HK-2 (cell line): ENCODE data around the gene MSLN.
"Not testable (repeated sequence)": the region's sequence is repeated elsewhere in the genome, so short reads cannot be mapped to it uniquely, and the experiment has no call there.

Experiments used
- DNase-seq: peaks from one replicate; pipeline ENCODE4 v3.0.0-alpha.2; 2018; ENCODE audit not compliant: unreplicated experiment

Gene MSLN

DNA sequence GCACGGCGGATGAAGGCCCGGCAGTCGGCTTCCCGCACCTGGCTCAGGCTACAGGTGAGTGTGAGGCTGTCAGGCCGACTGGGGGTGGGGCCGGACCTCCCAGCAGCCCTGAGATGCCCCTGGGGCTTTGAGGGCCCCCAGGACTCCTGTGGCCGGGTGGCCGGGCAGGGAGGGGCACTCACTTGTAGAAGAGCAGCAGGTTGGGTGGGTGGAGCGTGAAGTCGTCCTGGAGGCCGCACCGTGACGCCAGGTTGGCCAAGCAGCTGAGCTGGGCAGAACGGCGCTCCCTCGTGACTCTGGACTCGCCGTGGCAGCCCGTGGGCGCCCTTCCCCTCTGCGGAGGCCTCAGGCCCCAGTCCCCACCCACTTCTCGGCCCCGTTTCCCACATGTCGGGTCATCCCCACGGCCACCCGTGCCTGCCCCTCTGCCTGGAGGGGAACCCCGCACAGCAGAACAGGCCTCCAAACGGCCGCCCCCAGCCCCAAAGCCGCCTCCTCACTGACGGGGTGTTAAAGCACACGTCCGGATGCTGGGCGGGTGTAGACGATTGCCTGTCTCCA is 14.8 kb downstream of the MSLN start:
- no peak for DNase-seq

DNA sequence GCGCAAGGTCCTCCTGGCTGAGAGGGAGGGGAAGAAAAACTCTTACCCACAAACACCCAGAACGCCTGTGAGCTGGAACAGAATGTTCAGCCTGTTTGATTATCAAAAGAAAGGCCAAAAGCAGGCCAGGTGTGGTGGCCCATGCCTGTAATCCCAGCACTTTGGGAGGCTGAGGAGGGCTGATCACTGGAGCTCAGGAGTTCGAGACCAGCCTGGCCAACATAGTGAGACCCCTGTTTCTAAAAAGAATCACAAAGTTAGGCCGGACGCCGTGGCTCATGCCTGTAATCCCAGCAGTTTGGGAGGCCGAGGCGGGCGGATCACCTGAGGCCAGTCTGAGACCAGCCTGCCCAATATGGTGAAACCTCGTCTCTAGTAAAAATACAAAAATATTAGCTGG is 15.8 kb downstream of the MSLN start:
- DNase-seq = not testable (repeated sequence)

DNA sequence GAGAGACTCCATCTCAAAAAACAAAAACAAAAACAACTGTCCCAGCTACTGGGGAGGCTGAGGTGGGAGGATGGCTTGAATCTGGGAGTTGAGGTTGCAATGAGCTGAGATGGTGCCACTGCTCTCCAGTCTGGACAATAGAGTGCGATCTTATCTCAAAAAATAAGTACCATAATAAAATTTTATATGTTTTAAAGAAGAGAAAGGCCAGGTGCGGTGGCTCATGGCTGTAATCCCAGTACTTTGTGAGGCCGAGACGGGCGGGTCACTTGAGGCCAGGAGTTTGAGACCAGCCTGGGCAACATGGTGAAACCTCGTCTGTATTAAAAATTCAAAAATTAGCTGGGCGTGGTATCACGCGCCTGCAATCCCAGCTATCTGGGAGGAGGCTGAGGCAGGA is 16.3 kb downstream of the MSLN start:
- no peak for DNase-seq

DNA sequence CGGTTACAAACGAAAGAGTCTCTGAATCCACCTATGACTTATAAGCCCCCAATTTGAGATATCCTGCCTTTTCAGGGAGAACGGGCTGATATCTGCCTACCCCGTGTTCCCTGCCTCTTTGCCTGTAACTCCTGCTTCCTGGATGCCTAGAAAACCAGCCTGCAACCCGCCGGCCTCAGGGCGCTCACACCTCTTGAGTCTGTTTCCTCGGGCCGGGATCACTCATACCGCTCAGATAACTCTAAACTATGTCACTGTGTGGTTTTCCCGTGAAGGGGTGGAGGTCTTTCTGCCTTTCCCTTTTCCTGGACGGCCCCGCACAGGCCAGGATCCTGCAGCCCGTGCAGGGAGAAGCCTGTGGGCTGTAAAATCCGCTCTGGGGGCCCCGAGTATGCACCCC is 17.3 kb downstream of the MSLN start:
- DNase-seq = peak; percentile 61

DNA sequence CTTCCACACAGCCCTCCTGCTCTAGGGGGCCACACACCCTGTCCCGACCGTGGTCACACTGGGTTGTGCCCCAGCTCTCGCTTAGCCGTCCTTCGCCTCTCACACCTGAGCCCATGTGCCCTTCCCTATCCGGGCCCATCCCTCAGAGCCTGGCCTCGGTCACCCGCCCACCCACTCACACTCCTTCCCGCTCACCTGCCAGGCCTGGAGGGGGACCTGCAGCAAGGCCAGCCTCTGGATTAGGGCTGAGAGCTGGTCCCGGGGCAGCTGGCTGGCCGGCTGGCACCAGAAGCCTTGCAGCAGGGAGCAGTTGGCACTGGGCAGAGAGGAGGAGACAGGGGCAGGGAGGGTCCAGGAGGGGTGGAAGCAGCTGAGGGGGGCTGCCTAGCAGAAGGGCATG is 17.9 kb downstream of the MSLN start:
- DNase-seq = no peak

DNA sequence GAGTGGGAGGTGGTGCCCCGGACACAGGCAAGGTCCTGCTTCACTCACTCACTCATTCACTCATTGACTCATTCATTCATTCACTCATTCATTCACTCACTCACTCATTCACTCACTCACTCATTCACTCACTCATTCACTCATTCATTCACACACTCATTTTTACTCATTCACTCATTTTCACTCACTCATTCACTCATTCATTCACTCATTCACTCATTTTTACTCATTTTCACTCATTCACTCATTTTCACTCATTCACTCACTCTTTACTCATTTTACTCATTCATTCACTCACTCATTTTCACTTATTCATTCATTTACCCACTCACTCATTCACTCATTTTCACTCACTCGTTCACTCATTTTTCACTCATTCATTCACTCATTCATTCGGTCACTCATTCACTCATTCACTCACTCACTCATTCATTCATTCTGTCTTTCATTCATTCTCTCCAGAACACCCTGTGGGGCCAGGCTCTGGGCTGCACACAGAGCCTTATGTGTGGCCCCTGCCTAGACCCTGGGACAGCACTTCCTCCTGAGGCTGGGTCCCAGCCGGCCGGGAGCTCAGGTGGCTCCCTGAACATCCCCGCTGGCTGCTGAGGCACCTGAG is 18.5 kb downstream of the MSLN start:
- no peak for DNase-seq

DNA sequence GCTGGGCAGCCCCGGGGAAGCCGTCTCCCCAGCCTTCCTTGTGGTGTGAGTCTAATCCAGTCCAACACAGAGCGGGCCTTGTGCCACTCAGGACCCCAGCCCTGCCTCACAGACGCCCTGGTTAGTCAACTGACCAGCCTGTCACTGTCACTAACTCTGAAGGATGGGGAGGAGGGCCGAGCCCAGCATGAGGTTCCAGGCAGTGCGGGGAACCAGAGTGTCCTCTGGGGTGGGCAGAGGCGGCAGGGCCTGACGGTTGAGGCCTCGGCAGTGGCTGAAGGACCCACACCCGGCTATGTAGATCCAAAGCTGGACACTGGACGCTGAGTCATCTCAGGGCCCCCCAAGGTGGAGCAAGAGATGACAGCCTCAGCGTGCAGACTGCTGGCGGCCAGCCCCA is 19.0 kb downstream of the MSLN start:
- no peak for DNase-seq

DNA sequence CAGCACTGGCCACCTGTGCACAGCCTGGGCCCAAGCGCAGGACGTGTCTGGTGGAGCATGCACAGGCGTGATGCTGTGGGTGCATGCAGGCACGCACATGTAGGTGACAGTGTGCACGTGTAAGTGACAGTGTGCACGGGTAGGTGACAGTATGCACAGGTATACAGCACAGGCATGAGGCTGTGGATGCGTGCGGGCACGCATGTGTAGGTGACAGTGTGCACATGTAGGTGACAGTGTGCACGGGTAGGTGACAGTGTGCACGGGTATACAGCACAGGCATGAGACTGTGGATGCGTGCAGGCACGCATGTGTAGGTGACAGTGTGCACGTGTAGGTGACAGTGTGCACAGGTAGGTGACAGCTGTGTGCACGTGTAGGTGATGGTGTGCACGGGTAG is 19.8 kb downstream of the MSLN start:
- no peak for DNase-seq

DNA sequence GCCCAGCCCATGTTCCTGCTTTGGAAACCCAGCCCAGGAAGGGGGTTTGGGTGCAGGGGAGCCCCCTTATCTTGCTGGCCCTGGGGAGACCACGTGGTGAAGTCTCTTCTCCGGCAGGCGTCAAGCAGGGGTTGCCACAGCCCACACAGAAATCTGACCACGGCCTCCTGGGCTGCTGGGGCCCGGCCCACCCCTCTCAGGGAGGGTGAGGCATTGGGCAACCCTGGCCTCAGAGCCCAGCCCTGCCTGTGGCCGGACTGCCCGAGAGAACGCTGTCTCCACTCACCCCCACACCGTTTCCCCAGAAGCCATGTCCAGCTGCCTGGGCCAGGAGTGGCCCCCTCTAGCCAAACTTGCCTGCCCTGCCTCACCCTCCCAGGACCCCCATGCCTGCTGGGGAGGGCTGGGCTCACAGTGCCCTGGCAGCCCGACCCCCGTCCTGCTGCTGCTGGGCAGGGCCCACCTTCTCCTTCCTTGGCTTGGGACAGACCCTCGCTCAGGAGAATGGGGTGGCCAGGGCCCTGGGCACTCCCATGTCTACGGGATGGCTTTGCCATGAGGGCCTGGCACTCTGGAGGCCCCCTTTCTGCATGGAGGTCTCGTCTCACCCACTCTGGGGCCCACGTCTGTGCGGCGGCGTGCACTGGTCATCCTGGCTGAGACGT is 20.9 kb downstream of the MSLN start:
- DNase-seq = no peak

DNA sequence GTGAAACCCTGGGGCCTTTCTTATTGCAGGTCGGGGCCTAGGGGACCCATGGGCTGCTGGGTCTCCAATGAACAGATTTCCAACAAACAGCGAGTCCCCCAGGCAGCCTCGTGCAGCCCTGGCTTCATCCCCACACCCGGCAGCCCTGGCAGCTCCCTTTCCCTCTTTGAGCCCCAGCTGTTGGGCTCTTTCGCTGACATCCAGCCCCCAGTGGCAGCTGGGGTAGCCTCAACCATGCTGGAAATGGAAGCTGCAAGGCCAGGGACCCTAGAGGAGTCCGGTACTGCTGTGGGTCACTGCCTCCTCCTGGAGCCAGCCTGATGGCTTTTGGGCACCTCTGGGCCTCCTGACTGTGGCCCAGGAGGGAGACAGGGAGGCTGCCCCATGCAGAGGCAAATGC is 21.7 kb downstream of the MSLN start:
- no peak for DNase-seq

DNA sequence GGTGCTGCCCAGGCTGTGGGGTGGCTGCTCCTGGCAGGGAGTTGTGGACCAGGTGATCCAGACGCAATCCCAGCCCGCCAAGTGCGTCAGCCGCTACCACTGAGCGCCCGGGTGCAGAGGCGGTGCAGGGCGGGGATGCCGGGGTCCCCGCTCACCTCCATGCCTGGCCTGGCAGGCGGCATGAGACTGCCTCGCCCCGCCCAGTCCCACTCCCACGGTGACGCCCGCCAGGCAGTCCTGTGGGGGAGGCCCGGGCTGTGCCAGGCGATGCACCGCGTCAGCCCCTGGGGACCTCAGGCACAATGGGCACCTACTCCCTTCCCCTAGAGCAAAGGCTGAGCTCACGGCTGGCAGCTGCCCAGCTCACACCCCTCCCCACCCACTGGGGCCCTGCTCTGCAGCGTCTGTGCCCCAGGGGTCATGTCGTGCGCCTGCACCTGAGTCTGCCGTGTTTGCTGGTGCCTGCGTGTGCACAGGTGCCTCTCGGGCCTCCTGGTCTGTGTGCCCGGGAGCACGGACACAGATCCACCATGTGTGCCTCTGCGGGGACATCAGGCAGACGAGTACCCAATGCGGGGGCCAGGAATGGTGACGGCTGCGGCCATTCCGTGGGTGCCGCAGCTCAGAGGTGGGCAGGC is 22.4 kb downstream of the MSLN start:
- no peak for DNase-seq

DNA sequence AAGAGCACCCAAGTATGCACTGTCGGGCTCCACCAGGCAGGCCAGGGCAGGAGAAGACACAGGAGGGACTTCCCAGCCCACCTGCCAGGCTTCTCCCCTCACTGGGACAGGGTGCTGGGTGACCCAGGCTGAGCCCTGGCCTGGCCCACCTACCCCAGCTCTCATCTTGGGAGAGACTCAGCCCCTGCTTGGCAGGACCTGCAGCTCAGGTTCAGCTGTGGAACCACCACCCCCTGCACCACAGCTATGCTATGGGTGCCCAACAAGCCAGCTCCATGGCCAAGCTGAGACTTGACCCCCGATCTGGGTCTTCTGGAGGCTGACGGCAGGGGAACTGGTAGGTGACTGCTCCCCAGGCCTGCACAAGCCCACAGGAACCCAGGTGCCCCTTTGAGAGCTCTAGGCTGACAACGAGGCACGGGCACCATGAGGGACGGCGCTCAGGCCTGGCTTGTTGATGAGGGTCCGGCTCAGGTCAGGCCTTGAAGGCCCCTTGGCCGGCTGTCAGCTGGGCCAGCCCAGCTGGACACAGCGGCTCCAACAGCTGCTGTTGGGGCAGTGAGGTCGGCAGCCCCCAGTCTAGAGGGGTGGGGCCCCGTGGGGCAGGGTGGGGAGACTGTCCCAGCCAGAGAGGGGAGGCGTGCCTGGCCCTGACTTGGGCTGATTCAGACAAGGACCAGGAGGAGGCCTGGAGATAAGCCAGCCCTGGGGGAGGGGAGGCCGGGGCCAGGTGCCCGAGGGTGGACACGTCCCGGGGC is 23.0 kb downstream of the MSLN start:
- no peak for DNase-seq

DNA sequence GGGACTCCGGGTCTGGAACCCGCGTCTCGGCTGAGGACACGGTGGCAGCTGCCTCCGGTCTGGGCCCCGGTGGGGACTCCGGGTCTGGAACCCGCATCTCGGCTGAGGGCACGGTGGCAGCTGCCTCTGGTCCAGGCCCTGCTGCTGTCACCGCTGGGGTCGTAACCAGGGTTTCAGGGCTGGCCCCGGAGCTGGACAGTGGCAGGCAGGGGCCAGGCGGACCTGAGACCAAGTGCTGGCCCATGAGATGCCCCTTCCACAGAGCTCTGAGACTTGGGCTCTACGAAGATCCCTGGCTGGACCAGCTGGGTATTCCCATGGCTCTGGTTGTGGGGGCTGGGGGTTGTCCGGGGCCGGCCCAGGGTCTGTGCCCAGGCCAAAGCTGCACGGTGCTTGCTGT is 23.9 kb downstream of the MSLN start:
- DNase-seq = no peak

DNA sequence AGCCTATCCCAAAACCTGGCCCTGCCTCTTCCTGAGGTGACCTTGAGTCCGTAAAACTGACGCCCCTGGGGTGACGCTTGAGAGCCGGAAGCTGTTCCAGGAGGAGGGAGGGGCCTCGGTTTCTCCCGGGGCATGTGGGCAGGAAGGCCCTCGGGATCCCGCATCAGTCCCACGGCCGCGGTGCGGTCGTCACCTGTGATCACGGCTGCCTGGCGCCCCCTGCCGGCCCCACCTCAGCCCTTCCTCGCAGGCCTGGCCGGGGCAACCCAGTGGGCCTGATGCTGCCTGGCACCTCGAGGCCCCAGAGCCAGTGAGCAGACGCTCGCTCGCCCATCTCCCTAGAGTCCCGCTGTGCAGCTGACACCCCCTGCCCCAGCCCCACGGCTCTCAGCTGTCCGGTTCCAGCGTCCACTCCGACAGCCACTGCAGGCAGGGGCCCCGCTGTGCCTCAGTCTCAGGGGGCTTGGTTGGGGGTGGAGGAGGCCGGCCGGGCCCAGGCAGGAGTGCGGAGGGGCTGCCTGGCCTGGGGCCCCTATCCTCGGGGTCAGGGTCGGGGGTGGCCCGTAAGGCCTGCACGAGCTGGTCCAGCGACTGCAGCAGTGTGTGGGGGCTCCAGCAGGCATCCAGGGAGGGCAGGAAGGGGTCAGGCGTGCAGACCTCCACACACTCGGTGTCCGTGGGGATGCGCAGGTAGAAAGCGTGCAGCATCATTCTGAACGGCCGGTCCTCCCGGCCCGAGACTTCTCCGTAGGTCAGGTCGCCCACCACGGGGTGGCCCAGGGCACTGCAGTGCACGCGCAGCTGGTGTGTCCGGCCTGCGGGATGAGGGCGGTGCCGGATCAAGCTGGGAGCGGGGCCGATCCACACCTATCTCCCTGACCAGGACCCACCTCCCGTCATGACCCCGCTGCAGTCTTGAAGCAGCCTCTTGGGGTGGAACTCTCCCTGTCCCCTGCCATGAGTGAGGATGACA is 25.3 kb downstream of the MSLN start:
- no peak for DNase-seq

DNA sequence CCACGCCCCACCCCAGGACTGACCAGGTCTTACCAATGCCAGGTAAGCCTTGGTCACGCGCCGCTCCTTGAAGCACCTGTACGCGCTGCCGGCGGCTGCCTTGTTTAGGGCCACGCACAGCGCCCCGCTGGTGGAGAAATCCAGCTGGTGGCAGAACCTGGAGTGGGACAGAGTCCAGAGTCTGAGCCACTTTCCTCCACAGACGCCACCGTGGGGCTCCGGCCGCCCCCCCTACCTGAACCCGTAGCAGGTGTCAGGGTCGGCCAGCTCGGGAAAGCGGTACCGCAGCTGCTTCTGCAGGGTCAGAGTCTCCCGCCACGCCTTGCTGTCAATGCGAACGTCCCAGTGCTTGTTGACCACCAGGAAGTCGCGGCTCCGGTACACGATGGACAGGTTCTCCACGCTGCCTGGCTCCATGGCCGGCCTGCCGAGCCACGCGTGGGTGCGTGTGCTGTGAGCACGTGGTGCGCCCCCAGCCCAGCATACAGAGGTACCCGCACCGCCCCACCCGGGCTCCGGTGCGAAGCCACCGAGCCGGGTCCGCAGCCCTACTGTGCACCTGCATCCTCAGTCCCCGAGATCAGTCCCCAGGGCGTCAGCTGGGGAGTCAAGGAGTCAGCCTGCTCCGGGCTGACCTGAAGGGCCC is 26.9 kb downstream of the MSLN start:
- no peak for DNase-seq

DNA sequence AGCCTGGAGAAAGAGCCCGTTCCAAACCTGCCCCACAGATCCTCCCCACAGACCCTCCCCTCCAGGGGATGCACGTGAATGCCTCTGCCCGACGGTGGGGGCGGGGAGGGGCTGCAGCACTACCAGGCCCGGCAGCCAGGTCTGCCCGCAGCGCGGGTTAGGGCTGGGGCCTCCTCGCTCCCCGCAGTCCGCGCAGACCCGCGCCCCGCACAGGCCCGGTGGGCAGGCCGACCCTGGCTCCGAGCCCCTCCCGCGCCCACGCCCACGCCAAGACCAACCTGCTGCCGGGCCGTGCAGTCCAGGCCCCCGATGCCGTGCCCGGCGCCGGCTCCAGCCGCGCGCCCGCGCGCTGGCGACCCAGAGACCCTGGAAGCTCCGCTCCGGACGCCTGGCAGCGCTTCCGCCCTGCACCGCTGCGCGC is 27.5 kb downstream of the MSLN start, which contains the start of gene RPUSD1:
TSS of gene RPUSD1 (minus strand) at position 404 of the 421 bp plus-strand sequence. CDS start 644 bp downstream, outside the sequence.
- no peak for DNase-seq

DNA sequence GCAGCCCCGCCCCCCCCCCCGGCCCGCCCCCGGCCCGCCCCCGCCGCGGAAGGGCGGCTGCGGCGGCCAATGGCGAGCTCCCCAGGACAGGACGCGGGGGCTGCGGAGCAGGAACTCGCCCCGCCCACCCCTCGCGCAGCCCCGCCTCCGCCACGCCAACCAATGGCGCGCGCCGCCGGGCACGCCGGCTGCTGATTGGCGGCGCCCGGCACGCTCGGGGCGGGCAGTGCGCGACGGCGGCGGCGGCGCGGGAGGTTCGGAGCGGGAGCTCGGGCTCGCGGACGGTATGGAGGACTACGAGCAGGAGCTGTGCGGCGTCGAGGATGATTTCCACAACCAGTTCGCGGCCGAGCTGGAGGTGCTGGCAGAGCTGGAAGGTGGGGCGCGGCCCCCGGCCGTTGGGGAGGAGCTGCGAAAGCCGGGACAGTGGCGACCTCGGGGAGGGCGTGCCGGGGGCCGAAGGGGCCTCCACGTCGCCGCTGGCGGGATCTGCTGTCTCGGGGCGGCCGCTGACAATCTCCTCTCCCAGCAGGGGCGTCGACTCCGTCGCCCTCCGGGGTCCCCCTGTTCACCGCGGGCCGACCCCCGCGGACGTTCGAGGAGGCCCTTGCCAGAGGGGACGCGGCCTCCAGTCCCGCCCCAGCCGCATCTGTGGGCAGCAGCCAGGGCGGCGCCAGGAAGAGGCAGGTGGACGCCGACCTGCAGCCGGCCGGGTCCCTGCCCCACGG is 28.0 kb downstream of the MSLN start, which contains the start of gene CHTF18:
TSS of gene CHTF18 (plus strand) at position 222 of the 728 bp plus-strand sequence. CDS start at position 287, 65 bp downstream.
- DNase-seq = peak; percentile 87

DNA sequence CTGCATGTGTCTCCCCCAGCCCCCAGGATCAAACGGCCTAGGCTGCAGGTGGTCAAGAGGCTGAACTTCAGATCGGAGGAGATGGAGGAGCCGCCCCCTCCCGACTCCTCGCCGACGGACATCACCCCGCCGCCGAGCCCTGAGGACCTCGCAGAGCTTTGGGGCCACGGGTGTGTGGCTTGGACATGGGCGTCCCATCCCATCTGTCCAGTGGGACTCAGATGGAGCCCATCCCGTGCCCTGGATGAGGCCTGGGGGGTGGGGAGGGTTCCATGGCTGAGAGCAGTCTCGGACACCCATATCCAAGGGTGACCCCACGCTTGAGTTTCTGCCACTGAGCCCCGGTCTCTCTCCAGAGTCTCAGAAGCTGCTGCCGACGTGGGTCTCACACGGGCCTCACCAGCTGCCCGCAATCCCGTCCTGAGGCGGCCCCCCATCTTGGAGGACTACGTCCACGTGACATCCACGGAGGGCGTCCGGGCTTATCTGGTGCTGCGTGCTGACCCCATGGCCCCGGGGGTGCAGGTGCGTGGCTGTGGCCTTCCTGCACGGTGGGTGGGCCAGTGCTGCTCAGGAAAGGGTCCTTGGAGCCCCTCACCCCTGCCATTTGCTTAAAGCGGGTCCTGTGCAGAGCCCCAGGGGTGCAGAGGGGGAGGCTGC is 28.8 kb downstream of the MSLN start:
- DNase-seq = no peak

DNA sequence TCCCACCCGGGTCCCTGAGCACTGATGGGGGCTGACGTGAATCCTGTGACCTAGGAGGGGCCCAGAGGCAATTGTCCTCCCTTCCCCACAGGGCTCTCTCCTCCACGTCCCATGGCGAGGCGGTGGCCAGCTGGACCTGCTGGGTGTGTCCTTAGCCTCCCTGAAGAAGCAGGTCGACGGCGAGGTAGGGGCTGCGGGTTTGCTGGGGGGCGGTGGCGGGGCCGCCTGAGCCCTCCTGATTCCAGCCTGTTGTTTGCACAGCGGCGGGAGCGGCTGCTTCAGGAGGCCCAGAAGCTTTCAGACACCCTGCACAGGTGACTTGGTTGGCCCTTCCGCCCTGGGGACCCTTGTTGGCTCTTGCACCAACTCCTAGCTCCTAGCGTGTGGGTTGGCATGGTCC is 29.6 kb downstream of the MSLN start:
- no peak for DNase-seq
